Epithelial cell of umbilical artery (primary cell): ENCODE measurements around the gene MNX1. TPM values are rescaled to one million over a fixed set of nuclear protein-coding genes. Genes with fewer than 3 reads are reported as not detected.

Source experiments
- total RNA-seq: library from RNA; depleted of rRNA; stranded (reverse); fragments of >200 nt; gene quantifications from 2 replicates; pipeline ENCODE4 v1.2.3, GENCODE V29; 2014

The MNX1 gene
- total RNA-seq = not detected in 2 replicates

GRCh38 chr7:157010588-157011332 lies at the start of gene MNX1:
MNX1 (minus strand) TSS chr7:157010663; CDS start chr7:157010350, 313 bp downstream.

Other genes with a start within 250 kb of the MNX1 start
- gene LMBR1, start 117.5 kb downstream of the MNX1 start, total RNA-seq = 53.9 and 64.3 TPM in 2 replicates
- gene NOM1, start 61.0 kb downstream of the MNX1 start, total RNA-seq = 17.5 and 20.1 TPM in 2 replicates
- 91.9 and 93.5 TPM in 2 replicates for gene UBE3C, start 128.3 kb upstream of the MNX1 start, total RNA-seq